ENCODE data around the gene PRRC1.

DNA sequence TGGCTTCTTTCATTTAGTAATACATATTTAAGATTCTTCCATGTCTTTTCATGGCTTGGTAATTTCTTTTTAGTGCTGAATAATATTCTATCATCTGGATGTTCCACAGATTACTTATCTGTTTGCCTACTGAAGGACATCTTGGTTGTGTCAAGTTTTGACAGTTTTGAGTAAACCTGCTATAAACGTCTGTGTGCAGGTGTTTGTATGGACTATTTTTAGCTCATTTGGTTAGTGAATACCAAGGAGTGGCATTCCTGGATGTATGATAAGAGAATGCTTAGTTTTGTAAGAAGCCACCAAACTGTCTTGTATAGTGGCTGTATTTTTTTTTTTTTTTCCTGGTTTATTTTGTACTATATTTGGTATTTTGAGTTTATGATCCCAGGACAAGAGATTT lies 38.4 kb downstream of the PRRC1 start:
- no peak for TF ChIP-seq POLR2AphosphoS5 (IDR thresholded peaks at IDR 0.05; ENCODE audit: low read depth)
- TF ChIP-seq, protein P1, sequence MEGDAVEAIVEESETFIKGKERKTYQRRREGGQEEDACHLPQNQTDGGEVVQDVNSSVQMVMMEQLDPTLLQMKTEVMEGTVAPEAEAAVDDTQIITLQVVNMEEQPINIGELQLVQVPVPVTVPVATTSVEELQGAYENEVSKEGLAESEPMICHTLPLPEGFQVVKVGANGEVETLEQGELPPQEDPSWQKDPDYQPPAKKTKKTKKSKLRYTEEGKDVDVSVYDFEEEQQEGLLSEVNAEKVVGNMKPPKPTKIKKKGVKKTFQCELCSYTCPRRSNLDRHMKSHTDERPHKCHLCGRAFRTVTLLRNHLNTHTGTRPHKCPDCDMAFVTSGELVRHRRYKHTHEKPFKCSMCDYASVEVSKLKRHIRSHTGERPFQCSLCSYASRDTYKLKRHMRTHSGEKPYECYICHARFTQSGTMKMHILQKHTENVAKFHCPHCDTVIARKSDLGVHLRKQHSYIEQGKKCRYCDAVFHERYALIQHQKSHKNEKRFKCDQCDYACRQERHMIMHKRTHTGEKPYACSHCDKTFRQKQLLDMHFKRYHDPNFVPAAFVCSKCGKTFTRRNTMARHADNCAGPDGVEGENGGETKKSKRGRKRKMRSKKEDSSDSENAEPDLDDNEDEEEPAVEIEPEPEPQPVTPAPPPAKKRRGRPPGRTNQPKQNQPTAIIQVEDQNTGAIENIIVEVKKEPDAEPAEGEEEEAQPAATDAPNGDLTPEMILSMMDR (conservative IDR thresholded peaks at IDR 0.05; ENCODE audit: low read depth in 2 of 2), result no peak
- TF ChIP-seq, protein P2, sequence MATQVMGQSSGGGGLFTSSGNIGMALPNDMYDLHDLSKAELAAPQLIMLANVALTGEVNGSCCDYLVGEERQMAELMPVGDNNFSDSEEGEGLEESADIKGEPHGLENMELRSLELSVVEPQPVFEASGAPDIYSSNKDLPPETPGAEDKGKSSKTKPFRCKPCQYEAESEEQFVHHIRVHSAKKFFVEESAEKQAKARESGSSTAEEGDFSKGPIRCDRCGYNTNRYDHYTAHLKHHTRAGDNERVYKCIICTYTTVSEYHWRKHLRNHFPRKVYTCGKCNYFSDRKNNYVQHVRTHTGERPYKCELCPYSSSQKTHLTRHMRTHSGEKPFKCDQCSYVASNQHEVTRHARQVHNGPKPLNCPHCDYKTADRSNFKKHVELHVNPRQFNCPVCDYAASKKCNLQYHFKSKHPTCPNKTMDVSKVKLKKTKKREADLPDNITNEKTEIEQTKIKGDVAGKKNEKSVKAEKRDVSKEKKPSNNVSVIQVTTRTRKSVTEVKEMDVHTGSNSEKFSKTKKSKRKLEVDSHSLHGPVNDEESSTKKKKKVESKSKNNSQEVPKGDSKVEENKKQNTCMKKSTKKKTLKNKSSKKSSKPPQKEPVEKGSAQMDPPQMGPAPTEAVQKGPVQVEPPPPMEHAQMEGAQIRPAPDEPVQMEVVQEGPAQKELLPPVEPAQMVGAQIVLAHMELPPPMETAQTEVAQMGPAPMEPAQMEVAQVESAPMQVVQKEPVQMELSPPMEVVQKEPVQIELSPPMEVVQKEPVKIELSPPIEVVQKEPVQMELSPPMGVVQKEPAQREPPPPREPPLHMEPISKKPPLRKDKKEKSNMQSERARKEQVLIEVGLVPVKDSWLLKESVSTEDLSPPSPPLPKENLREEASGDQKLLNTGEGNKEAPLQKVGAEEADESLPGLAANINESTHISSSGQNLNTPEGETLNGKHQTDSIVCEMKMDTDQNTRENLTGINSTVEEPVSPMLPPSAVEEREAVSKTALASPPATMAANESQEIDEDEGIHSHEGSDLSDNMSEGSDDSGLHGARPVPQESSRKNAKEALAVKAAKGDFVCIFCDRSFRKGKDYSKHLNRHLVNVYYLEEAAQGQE (IDR thresholded peaks at IDR 0.05; ENCODE audit: unreplicated experiment), result no peak
- TF ChIP-seq EZH2phosphoT487 (IDR thresholded peaks at IDR 0.05; ENCODE audit: unreplicated experiment), result no peak
- no peak for TF ChIP-seq JUNB (IDR thresholded peaks at IDR 0.05; ENCODE audit: unreplicated experiment)
- TF ChIP-seq EZH2 (IDR thresholded peaks at IDR 0.05; ENCODE audit: low read depth, unreplicated experiment), result no peak
- no peak for TF ChIP-seq STAT1 (IDR thresholded peaks at IDR 0.05; ENCODE audit: unreplicated experiment)
- TF ChIP-seq, protein P3, sequence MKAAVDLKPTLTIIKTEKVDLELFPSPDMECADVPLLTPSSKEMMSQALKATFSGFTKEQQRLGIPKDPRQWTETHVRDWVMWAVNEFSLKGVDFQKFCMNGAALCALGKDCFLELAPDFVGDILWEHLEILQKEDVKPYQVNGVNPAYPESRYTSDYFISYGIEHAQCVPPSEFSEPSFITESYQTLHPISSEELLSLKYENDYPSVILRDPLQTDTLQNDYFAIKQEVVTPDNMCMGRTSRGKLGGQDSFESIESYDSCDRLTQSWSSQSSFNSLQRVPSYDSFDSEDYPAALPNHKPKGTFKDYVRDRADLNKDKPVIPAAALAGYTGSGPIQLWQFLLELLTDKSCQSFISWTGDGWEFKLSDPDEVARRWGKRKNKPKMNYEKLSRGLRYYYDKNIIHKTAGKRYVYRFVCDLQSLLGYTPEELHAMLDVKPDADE (IDR thresholded peaks at IDR 0.05), result no peak
- no peak for TF ChIP-seq CREB1 (CRISPR knock-in tag; IDR thresholded peaks at IDR 0.05; ENCODE audit: low read depth)
- TF ChIP-seq ZNF114 (CRISPR knock-in tag; IDR thresholded peaks at IDR 0.05), result no peak
- no peak for TF ChIP-seq NANOG (IDR thresholded peaks at IDR 0.05; ENCODE audit: borderline replicate concordance)
